Fibroblast of lung (primary cell): ENCODE data around the gene FMNL1.
A peak's percentile ranks its signal among the peaks of the same experiment; 100 is the strongest.

Source experiments
- CTCF ChIP-seq, 2 donors: IDR thresholded peaks in 1 of 2; conservative IDR thresholded peaks in 1 of 2; 1 replicate in 1 of 2; 2 replicates in 1 of 2; pipeline ENCODE4 v1.5.1; 2011 to 2012; ENCODE audit warnings: low read length in 2 of 2, control low read depth in 1 of 2, inconsistent platforms in 1 of 2, low read depth in 1 of 2, mild to moderate bottlenecking in 1 of 2
- EZH2 ChIP-seq: IDR thresholded peaks from 2 replicates; pipeline ENCODE4 v1.5.1; 2012; ENCODE audit warnings: low read length, control low read depth, mild to moderate bottlenecking; ENCODE audit errors: missing control alignments

DNA sequence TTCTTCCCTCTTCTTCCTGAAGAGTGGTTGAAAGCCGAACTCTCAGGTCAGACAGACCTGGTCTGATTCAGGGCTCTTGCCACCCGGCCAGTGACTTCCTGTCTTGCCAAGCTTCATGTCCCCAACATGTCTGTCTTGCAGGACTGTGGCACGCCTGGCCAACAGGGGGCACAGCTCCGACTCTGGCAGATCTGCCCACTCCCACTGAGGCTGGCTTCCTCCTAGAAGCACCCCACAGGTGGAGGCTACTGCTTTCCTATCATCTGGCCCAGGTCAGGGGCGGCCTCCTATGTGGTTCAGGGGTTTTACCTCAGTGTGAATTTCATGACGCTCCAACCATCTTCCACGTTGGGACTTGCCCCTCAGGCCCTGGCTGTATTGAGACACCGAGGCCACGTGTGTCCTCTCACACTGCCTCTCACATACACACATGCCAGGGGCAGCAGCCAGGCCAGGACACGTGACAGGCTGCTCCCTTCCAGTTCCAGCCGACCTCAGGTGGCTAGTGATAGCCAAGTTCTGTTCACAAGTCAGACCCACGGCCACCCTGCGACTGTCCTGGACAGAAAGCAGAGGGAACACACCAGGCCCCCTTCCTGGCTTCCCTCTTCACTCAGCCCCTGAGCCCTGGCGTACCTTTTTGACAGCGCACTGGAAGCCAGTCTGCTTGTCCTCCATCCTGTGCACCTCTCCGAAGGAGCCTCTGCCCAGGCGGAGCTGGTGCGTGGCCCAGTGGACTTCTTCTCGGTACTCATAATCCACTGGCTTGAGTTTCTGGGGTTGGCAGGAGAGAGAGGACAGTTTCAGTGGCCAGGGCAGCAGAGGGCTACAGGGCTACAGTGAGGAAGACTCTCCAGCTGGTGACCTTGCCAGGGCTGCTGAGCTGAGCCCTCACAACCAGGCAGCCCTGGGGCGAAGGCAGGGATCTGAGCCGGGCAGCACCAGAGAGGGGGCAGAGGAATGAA is 62.8 kb downstream of the FMNL1 start:
- peak in 1 of 2 donors; percentile 31 for TF ChIP-seq CTCF (conservative IDR thresholded peaks at IDR 0.05 in 1 of 2, IDR thresholded peaks at IDR 0.05 in 1 of 2; ENCODE audit: low read depth in 1 of 2, low read length in 2 of 2)
- TF ChIP-seq EZH2: no peak
